HL-60 (cell line): ENCODE results near the gene CFTR.

ENCODE experiments used
- DNase-seq, 2 experiments: peaks; one replicate each; pipeline ENCODE4 v3.0.0-alpha.2; 2010 to 2020; ENCODE audit warnings: low read depth in 1 of 2, low spot score in 1 of 2
- H3K27ac ChIP-seq: fragments of 250-450 bp; sonication (Bioruptor Pico); replicated peaks from 2 replicates; pipeline ENCODE4 v1.5.1; 2020; ENCODE audit warnings: mild to moderate bottlenecking, moderate library complexity
- H3K27me3 ChIP-seq: fragments of 250-450 bp; sonication (Bioruptor Pico); 2 replicates; pipeline ENCODE4 v1.5.1; 2021; ENCODE audit warnings: mild to moderate bottlenecking, moderate library complexity; ENCODE audit not compliant: insufficient read depth, poor library complexity, severe bottlenecking
- H3K4me3 ChIP-seq: replicated peaks from 2 replicates; pipeline ENCODE4 v1.5.1; 2011; ENCODE audit warnings: mild to moderate bottlenecking, control low read depth, low read length; ENCODE audit not compliant: insufficient read depth
- GABPA ChIP-seq: IDR thresholded peaks from 2 replicates; pipeline ENCODE4 v1.6.1; 2012; ENCODE audit warnings: low read depth
- POLR2AphosphoS5 ChIP-seq: IDR thresholded peaks from 2 replicates; pipeline ENCODE4 v1.6.1; 2012; ENCODE audit warnings: low read depth
- SPI1 ChIP-seq: IDR thresholded peaks from 2 replicates; pipeline ENCODE4 v1.6.1; 2012; ENCODE audit warnings: low read depth, mild to moderate bottlenecking, borderline replicate concordance
- TF ChIP-seq, protein P1 (sequence below): IDR thresholded peaks from 2 replicates; pipeline ENCODE4 v1.6.1; 2012; ENCODE audit warnings: low read depth; ENCODE audit not compliant: insufficient replicate concordance
- TF ChIP-seq, protein P2 (sequence below): IDR thresholded peaks from one replicate; pipeline ENCODE4 v1.5.1; 2011; ENCODE audit warnings: low read length, control low read depth, inconsistent platforms; ENCODE audit not compliant: insufficient read depth

The CFTR gene

DNA sequence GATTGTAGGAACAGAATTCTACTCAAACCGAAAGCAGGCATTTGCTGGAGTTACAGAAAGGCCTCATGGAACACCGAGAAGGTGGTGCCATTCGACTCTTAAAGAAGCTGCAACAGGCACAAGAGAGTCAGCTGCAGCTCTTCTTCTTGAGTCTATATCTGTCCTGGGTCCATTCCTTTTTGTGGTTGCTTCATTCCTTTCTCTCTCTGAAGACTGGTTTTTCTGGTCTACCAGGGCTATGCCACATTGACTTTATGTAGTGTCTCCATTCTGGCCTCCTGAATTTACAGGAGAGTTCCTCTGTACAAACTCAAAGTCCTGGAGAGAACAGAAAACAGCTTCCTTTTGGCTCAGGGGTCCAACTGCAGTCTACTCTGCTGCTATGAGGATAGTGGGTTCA, 132.8 kb downstream of the CFTR start:
- Histone ChIP-seq H3K27ac (no peak overlapping the region), H3K27me3 (no peaks in the 10 kb centered on the region), H3K4me3 (no peak overlapping the region)
- DNase-seq: no peak
- TF ChIP-seq GABPA (no peak), POLR2AphosphoS5 (no peak), SPI1 (no peak)
- TF ChIP-seq, protein P1, sequence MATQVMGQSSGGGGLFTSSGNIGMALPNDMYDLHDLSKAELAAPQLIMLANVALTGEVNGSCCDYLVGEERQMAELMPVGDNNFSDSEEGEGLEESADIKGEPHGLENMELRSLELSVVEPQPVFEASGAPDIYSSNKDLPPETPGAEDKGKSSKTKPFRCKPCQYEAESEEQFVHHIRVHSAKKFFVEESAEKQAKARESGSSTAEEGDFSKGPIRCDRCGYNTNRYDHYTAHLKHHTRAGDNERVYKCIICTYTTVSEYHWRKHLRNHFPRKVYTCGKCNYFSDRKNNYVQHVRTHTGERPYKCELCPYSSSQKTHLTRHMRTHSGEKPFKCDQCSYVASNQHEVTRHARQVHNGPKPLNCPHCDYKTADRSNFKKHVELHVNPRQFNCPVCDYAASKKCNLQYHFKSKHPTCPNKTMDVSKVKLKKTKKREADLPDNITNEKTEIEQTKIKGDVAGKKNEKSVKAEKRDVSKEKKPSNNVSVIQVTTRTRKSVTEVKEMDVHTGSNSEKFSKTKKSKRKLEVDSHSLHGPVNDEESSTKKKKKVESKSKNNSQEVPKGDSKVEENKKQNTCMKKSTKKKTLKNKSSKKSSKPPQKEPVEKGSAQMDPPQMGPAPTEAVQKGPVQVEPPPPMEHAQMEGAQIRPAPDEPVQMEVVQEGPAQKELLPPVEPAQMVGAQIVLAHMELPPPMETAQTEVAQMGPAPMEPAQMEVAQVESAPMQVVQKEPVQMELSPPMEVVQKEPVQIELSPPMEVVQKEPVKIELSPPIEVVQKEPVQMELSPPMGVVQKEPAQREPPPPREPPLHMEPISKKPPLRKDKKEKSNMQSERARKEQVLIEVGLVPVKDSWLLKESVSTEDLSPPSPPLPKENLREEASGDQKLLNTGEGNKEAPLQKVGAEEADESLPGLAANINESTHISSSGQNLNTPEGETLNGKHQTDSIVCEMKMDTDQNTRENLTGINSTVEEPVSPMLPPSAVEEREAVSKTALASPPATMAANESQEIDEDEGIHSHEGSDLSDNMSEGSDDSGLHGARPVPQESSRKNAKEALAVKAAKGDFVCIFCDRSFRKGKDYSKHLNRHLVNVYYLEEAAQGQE: no peak
- TF ChIP-seq, protein P2, sequence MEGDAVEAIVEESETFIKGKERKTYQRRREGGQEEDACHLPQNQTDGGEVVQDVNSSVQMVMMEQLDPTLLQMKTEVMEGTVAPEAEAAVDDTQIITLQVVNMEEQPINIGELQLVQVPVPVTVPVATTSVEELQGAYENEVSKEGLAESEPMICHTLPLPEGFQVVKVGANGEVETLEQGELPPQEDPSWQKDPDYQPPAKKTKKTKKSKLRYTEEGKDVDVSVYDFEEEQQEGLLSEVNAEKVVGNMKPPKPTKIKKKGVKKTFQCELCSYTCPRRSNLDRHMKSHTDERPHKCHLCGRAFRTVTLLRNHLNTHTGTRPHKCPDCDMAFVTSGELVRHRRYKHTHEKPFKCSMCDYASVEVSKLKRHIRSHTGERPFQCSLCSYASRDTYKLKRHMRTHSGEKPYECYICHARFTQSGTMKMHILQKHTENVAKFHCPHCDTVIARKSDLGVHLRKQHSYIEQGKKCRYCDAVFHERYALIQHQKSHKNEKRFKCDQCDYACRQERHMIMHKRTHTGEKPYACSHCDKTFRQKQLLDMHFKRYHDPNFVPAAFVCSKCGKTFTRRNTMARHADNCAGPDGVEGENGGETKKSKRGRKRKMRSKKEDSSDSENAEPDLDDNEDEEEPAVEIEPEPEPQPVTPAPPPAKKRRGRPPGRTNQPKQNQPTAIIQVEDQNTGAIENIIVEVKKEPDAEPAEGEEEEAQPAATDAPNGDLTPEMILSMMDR: no peak

- no peaks in the 10 kb centered on the region for H3K27me3 ChIP-seq
- no peak for TF ChIP-seq POLR2AphosphoS5
- no peak for TF ChIP-seq GABPA
- TF ChIP-seq, protein P2: no peak
- TF ChIP-seq SPI1: no peak
- TF ChIP-seq, protein P1: no peak
- H3K4me3 ChIP-seq: no peak overlapping the region
- DNase-seq: no peak
- no peak overlapping the region for H3K27ac ChIP-seq
Measured at GRCh38 chr7:117616694-117617093, 136.9 kb downstream of the CFTR start.

- Histone ChIP-seq H3K27me3 (no peaks in the 10 kb centered on the region), H3K27ac (no peak overlapping the region), H3K4me3 (no peak overlapping the region)
- TF ChIP-seq SPI1 (no peak), GABPA (no peak), POLR2AphosphoS5 (no peak)
- TF ChIP-seq, protein P1: no peak
- TF ChIP-seq, protein P2: no peak
- no peak for DNase-seq
Measured at GRCh38 chr7:117619681-117620080, 139.9 kb downstream of the CFTR start.
